ENCODE measurements around the gene IGFBP5. TPM values are rescaled to one million over a fixed set of nuclear protein-coding genes. Genes with fewer than 3 reads are reported as not detected.
A peak's percentile ranks its signal among the peaks of the same experiment; 100 is the strongest.

Gene IGFBP5
- total RNA-seq, 1 experiment from 2014 or later = 20.5 TPM

DNA sequence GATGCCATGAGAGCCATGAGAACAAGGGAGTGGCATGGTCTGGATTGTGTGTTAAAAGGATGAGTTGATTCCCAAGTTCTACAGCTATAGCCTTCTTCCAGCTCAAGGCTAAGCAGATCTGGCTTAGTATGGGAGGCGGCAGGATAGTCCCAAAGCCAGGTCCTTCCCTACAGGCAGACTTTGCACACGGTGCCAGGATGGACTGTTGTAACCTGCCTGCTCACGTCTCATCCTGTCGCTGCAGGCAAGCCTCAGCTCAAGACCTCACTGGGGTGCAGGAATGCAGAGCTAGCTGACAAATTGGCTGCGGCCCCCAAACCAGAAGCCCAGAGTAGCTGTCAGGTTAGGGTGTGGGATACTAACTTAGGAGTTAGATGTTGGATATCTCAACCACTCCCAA, 28.8 kb upstream of the IGFBP5 start:
- no peak overlapping the region for H3K27ac ChIP-seq
- no peaks in the 10 kb centered on the region for H3K4me1 ChIP-seq
- DNase-seq = no peak
- no peaks in the 10 kb centered on the region; the same call in 1 of the 2 replicates for H3K27me3 ChIP-seq
- H3K9me3 ChIP-seq (replicated peaks) = no peaks in the 10 kb centered on the region
- no peak overlapping the region for H3K4me3 ChIP-seq
- H3K36me3 ChIP-seq = no peaks in the 10 kb centered on the region

- Histone ChIP-seq H3K27me3 (no peaks in the 10 kb centered on the region), H3K36me3 (no peaks in the 10 kb centered on the region), H3K4me3 (no peak overlapping the region), H3K9me3 (replicated peaks) (no peaks in the 10 kb centered on the region), H3K4me1 (no peaks in the 10 kb centered on the region), H3K27ac (no peak overlapping the region)
- no peak for DNase-seq
Measured at GRCh38 chr2:216721141-216721540, 25.8 kb upstream of the IGFBP5 start.

DNA sequence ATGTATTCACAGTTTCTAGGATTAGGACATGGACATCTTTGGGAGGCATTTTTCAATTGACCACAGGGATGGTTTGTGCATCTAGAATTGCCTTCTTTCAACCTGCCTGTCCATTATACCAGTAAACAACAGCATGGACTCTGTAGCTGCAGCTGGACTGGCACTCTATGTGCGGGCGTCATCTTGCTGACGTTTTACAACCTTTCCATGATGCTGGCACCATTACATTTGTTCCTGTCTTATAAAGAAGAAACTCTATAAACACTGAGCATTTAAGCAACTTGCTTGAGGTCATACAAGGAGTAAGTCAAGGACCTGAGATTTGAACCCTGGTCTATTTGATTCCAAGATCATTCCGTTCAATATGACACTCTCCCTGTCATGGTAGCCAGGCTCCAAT, 25.4 kb upstream of the IGFBP5 start:
- H3K4me3 ChIP-seq = no peak overlapping the region
- H3K36me3 ChIP-seq = no peaks in the 10 kb centered on the region
- H3K4me1 ChIP-seq = no peaks in the 10 kb centered on the region
- H3K27me3 ChIP-seq = no peaks in the 10 kb centered on the region
- no peak overlapping the region for H3K27ac ChIP-seq
- H3K9me3 ChIP-seq (replicated peaks) = no peaks in the 10 kb centered on the region
- no peak for DNase-seq

GRCh38 chr2:216717907-216718615, 22.7 kb upstream of the IGFBP5 start:
- DNase-seq = no peak
- Histone ChIP-seq H3K4me3 (no peak overlapping the region), H3K27me3 (no peaks in the 10 kb centered on the region), H3K9me3 (replicated peaks) (no peaks in the 10 kb centered on the region), H3K4me1 (peaks cover 13% of the 10 kb centered on the region), H3K27ac (no peak overlapping the region), H3K36me3 (no peaks in the 10 kb centered on the region)

DNA sequence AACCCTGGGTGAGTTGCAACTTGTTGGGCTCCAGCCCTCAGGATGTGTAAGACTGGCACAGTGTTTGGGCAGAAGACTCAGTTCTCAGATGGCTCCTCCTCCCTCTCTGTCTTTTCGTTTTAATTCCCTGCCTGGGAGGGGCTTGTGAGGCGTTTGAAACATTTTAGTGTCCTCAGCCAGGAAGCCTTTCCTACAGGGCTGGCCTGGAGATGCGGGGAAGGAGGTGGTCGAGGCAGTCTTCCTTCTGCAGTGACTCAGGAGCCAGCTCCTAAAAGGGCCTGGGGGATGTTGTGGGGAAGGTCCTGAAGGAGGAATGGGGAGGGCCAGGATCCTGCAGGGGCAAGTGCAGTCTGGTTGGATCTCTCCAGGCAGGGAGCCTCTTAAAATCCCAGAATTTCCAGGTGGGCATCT, 22.1 kb upstream of the IGFBP5 start:
- no peak for DNase-seq
- Histone ChIP-seq H3K9me3 (replicated peaks) (no peaks in the 10 kb centered on the region), H3K36me3 (no peaks in the 10 kb centered on the region), H3K27ac (no peak overlapping the region), H3K4me1 (peaks cover 13% of the 10 kb centered on the region), H3K4me3 (no peak overlapping the region), H3K27me3 (no peaks in the 10 kb centered on the region)

GRCh38 chr2:216716109-216716508, 20.8 kb upstream of the IGFBP5 start:
- Histone ChIP-seq H3K4me1 (peaks cover 13% of the 10 kb centered on the region), H3K9me3 (replicated peaks) (no peaks in the 10 kb centered on the region), H3K4me3 (no peak overlapping the region), H3K27me3 (no peaks in the 10 kb centered on the region), H3K36me3 (no peaks in the 10 kb centered on the region), H3K27ac (no peak overlapping the region)
- DNase-seq = no peak

DNA sequence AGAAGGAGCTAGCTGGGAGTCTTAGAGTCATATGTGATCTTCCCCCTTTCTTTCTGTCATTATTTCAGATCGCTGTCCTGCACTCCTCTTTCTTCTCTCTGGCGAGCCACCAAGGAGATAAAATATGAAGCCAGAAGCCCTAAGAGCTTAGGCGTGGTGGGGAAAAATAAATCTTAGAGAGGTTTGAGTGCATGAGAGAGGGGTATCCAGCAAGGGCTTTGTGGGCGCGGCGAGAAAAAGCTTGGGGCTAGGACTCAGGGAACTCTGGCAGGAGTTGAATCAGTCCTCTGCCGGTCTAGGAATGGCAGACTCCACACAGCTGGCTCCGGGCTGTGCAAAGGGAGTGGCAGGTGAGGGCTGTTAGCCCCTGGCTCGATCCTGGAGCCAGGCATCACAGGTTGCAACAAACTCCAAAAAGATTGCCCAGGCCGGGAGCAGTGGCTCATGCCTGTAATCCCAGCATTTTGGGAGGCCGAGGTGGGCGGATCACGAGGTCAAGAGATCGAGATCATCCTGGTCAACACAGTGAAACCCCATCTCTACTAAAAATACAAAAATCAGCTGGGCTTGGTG, 20.1 kb upstream of the IGFBP5 start:
- peak in 1 of 2 experiments; percentile 32 for DNase-seq
- Histone ChIP-seq H3K4me3 (no peak overlapping the region), H3K27ac (no peak overlapping the region), H3K9me3 (replicated peaks) (no peaks in the 10 kb centered on the region), H3K4me1 (peaks cover 13% of the 10 kb centered on the region), H3K36me3 (no peaks in the 10 kb centered on the region), H3K27me3 (no peaks in the 10 kb centered on the region)

DNA sequence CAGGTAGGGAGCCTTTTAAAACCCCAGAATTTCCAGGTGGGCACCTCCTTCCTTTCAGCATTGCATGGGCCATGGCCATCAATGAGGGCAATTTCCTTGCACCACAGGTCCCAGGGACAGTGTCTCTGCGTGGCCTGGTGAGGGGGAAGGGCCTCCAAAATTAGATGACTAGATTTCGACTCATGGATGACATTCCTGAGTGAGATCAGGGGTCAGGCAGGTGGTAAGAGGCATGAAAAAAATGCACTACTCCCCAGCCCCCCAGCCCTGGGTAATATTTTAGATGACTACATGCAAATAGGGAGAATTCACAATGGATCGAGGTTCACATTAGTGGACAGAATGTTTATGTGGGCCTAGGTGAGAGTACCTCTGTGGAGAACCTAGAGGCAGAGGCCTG, 19.0 kb upstream of the IGFBP5 start:
- H3K4me3 ChIP-seq = no peak overlapping the region
- H3K27me3 ChIP-seq = no peaks in the 10 kb centered on the region
- no peaks in the 10 kb centered on the region for H3K9me3 ChIP-seq (replicated peaks)
- no peaks in the 10 kb centered on the region for H3K36me3 ChIP-seq
- H3K27ac ChIP-seq = no peak overlapping the region
- DNase-seq = no peak
- H3K4me1 ChIP-seq = peaks cover 13% of the 10 kb centered on the region

- H3K27ac ChIP-seq = no peak overlapping the region
- H3K4me1 ChIP-seq = peaks cover 13% of the 10 kb centered on the region
- peak; percentile 26 to 27 for DNase-seq
- H3K4me3 ChIP-seq = no peak overlapping the region
- no peaks in the 10 kb centered on the region for H3K9me3 ChIP-seq (replicated peaks)
- H3K36me3 ChIP-seq = no peaks in the 10 kb centered on the region
- no peaks in the 10 kb centered on the region for H3K27me3 ChIP-seq
Measured at GRCh38 chr2:216713691-216714336, 18.5 kb upstream of the IGFBP5 start.

- Histone ChIP-seq H3K27ac (no peak overlapping the region), H3K36me3 (no peaks in the 10 kb centered on the region), H3K27me3 (no peaks in the 10 kb centered on the region), H3K4me1 (peaks cover 13% of the 10 kb centered on the region), H3K4me3 (no peak overlapping the region), H3K9me3 (replicated peaks) (no peaks in the 10 kb centered on the region)
- no peak for DNase-seq
Measured at GRCh38 chr2:216711348-216711747, 16.0 kb upstream of the IGFBP5 start.

GRCh38 chr2:216710551-216711301, 15.4 kb upstream of the IGFBP5 start:
- Histone ChIP-seq H3K36me3 (no peaks in the 10 kb centered on the region), H3K27me3 (no peaks in the 10 kb centered on the region), H3K4me1 (peaks cover 13% of the 10 kb centered on the region), H3K27ac (no peak overlapping the region), H3K4me3 (no peak overlapping the region), H3K9me3 (replicated peaks) (no peaks in the 10 kb centered on the region)
- DNase-seq = no peak

DNA sequence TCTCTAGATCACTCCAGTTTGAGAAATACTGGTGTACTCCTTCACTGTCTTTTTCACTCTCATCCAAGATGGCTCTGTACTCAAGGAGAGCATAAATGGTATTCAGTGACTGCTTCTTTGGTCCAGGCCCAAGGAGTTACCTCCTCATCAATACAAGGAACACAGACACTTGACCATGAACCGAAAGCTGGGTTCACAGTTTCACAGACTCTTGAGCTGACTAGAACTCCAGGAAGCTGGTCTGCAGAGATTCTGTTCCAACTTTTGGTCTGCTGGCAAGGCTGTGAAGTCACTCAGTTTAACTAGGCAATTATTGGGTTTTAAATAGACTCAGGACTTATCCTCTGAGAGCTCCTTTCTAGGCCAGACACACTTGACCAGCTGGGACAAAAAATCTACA, 7.4 kb upstream of the IGFBP5 start:
- H3K9me3 ChIP-seq (replicated peaks) = no peaks in the 10 kb centered on the region; the same call in 1 of the 2 replicates
- peaks cover 21% of the 10 kb centered on the region for H3K4me1 ChIP-seq
- H3K4me3 ChIP-seq = no peak overlapping the region
- no peak overlapping the region for H3K27ac ChIP-seq
- no peak for DNase-seq
- no peaks in the 10 kb centered on the region for H3K36me3 ChIP-seq
- H3K27me3 ChIP-seq = no peaks in the 10 kb centered on the region

GRCh38 chr2:216701544-216701943, 6.2 kb upstream of the IGFBP5 start:
- Histone ChIP-seq H3K4me3 (no peak overlapping the region), H3K36me3 (no peaks in the 10 kb centered on the region), H3K27me3 (no peaks in the 10 kb centered on the region), H3K9me3 (replicated peaks) (no peaks in the 10 kb centered on the region; the same call in 1 of the 2 replicates), H3K4me1 (peaks cover 21% of the 10 kb centered on the region), H3K27ac (no peak overlapping the region)
- DNase-seq = no peak

GRCh38 chr2:216700781-216701180, 5.4 kb upstream of the IGFBP5 start:
- peaks cover 22% of the 10 kb centered on the region for H3K4me1 ChIP-seq
- H3K36me3 ChIP-seq = no peaks in the 10 kb centered on the region
- no peak overlapping the region for H3K4me3 ChIP-seq
- H3K27ac ChIP-seq = no peak overlapping the region
- H3K27me3 ChIP-seq = no peaks in the 10 kb centered on the region
- no peaks in the 10 kb centered on the region; the same call in 1 of the 2 replicates for H3K9me3 ChIP-seq (replicated peaks)
- DNase-seq = peak; percentile 33 to 70

GRCh38 chr2:216700088-216700567, 4.8 kb upstream of the IGFBP5 start:
- Histone ChIP-seq H3K36me3 (no peaks in the 10 kb centered on the region), H3K4me3 (no peak overlapping the region), H3K9me3 (replicated peaks) (no peaks in the 10 kb centered on the region; the same call in 1 of the 2 replicates), H3K27ac (peak overlapping the region; percentile 25), H3K27me3 (no peaks in the 10 kb centered on the region), H3K4me1 (peaks cover 26% of the 10 kb centered on the region)
- peak; percentile 48 to 77 for DNase-seq

Measured in SJCRH30 (cell line).